HuH-7 (cell line): Measurements from ENCODE around the gene C2CD5.
A peak's percentile ranks its signal among the peaks of the same experiment; 100 is the strongest.
"Not testable (repeated sequence)": the region's sequence is repeated elsewhere in the genome, so short reads cannot be mapped to it uniquely, and the experiment has no call there.

Experiments
- DNase-seq: peaks from one replicate; pipeline ENCODE4 v3.0.0; 2011; ENCODE audit warnings: low spot score

C2CD5 gene

GRCh38 chr12:22536346-22536945 lies 7.9 kb downstream of the C2CD5 start:
- no peak for DNase-seq

DNA sequence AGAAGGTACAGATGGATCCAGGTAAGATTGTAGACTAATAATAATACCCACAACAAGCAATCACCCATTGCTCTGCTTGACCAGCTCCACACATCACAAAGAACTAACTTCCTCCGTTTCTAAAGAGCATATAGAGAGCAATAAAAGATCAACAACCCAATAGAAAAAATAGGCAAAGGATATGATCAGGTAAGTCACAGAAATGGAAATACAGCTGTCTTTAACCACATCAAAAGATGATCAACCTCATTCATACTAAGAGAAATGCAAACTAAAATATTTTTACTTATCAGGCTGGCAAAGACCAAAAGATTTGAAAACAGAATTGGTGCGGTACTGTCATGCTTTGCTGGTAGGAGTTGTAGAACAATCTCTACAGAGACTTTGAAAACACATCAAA lies 8.9 kb downstream of the C2CD5 start:
- DNase-seq: no peak

GRCh38 chr12:22535038-22535437 lies 9.3 kb downstream of the C2CD5 start:
- DNase-seq: no peak

DNA sequence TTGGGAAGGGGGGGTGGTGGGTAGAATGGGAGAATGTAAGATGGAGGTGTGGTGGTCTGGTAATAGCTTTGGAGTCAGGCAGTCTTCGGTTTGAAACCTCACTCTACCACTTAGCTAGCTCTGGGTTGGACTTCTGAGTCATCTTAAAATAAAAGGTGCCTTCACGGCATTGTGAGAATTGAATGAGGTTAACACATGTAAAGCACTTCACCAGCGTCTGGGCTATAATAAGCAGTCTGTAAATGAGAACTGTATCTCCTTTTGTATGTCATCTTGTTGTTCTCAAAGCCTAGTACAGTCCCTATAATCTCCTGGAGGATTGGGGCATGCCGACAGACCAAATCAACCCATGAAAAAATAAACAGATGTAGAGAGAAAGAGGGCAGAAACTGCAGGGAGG lies 11.2 kb downstream of the C2CD5 start:
- DNase-seq: no peak

DNA sequence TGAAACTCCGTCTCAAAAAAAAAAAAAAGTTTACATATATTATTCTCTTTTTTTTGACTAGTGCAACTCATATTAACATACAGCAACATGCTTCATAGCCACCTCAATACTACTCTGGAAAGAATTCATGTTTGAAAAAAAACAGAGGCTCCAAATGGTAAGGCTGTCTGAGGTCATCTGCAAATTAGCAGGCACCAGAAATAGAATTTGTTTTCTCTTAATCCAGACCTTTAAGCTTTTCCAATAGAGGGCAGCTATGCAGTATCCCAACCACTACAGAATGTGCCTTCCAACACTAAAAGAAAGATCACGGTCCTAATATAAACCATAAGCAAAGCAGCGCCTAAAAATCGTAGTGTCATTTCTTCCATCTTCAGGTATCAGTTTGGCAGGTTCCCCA lies 12.0 kb downstream of the C2CD5 start:
- DNase-seq: no peak

DNA sequence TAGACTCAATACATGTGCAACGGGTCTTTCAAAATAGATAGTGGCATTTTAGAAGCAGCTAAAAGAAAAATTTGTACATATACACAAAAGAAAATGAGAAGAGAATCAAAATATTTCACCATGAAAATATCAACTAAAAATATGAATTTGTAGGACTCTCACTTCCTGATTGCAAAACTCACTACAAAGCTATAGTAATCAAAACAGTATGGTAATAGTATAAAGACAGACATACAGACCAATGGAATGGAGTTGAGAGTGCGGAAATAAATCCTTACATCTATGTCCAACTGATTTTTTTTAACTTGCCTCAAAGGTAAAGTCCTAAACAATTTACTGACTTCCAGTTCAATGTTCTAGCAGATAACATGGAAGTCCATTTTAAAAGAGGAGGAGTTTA lies 13.1 kb downstream of the C2CD5 start:
- DNase-seq: no peak

DNA sequence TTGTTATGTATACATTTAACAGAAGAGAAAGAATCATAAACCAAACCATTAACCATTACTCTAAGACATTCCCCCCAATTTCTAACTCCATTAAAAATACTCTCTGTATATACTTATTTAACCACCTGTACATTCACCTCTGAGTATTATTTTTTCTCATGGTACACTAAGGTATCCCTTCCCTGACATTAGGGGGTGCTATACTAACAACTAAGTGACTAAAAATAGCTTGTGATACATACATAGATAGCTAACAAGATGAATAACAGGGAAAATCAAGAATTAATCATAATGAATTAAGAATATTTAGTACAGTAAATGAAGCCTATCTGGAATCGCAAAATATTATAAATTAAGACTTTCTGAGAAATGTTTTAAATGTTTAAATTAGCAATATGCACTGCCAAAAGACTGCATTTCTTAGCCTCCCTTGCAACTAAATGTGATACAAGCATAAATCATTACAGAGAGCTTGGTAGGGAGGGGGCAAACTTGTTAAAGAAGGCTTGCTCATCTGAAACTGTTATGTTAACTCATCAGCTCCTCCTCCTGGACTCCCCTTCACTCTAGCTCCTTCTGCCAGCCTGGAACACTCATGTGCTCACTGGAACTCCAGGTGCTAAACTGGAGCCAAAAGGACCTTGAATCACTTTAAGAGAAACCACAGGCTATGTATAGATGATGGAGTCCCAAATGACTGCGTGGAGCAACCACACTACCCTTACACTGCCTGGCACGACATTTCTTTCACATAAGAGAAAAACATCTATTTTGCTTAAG lies 14.9 kb downstream of the C2CD5 start:
- peak; percentile 15 for DNase-seq

- no peak for DNase-seq
Measured at GRCh38 chr12:22527999-22528398, 16.3 kb downstream of the C2CD5 start.

- DNase-seq: no peak
Measured at GRCh38 chr12:22526836-22527235, 17.5 kb downstream of the C2CD5 start.

DNA sequence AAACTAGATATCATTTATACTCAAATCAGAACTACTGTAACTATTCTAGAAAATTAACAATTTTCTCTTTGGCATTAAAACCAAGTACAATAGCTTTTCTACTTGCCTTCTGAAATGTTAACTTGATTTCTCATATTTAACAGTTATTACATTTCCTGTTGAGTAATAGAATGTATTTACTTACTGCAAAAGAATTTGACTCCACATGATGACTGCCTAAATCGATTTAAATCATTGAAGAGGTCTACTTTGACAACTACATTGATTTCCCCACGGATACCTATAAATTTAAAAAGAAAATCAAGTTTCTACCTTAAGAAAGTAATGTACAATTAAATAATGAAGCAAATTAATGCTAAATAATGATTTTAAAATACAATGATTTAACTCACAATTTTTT lies 18.9 kb downstream of the C2CD5 start:
- DNase-seq: no peak

DNA sequence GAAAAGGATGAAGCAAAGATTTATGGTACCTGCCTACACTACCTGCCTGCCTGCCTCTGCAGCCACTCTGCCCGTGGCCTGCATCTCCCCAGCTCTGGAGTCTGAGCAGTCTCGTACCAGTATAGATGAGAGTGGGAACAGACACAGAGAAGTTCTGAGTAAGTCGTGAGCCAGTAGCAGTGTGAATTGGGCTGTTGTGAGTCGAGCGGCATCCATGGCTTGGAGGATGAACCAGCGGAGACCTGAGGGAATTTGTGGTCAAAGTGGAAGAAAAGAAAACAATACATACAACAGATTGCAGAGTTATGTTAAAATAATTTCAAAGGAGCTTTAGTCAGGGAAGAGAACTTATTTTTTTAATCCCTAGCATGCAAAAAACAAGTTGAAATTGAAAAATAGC lies 25.3 kb downstream of the C2CD5 start:
- DNase-seq: no peak

DNA sequence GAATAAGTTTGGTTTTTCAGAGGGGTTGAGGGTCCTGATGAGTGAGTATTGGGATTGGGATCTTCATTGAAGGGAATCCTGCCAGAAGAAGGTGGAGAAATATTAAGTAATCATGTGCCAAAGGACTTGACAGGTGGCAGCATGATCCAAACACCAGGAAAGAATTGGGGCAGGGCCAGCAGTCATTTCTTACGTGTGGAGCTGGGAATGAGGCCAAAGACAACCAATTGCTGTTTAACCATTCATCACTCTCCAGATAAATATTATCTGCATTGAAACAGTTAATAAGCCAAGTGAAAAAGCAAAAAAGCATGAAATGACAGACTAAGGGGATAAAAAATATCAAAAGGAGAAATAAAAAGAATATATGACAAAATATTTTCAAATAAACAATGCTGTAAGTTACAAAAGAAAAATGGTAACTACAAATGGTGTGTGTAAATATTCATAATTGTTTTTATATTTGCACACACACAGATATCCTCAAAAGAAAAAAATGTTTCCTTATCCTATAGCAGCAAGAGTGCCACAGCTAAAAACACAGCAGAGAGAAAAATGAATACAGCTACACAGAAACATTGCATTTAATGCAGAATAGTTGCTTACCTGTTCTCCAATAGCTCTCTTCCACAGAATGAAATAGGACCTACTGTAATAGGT lies 26.2 kb downstream of the C2CD5 start:
- DNase-seq: no peak

GRCh38 chr12:22514875-22515274 lies 29.5 kb downstream of the C2CD5 start:
- no peak for DNase-seq

- DNase-seq: no peak
Measured at GRCh38 chr12:22505826-22506225, 38.5 kb downstream of the C2CD5 start.

DNA sequence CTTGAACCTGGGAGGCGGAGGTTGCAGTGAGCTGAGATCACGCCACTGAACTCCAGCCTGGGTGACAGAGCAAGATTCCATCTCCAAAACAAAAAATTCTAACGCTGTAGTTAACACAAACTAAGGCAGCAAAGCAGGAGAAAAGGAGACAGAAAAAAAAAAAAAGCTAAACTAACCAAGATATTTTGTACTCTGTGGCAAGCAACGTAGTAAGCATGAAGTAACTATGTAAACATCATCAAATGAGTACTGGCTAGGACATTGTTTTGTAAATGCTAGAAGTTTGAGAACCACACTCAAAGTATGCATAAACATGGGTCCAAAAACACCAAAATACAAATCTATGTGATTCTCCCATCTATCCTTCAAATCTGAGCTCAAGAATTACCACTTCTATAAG lies 44.2 kb downstream of the C2CD5 start:
- DNase-seq: no peak

DNA sequence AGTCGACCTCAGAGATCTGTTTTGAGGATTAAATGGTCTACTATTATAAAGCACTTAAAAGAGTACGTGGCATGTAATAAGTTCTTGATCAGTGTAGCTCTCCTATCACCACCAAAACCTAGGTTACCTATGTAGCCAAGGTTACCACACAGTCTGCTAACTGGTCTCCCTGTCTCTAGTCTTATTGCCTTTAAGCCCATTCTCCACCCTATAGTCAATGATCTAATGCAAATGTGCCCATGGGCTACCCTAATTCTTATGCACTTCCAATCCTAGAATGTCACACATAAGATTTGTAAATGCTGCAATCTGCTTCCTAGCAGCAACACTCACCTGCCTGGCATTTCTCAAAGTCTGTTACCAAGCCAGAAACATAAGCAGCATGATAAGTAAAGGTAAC lies 44.9 kb downstream of the C2CD5 start:
- no peak for DNase-seq

- DNase-seq: no peak
Measured at GRCh38 chr12:22494319-22494718, 50.0 kb downstream of the C2CD5 start.

DNA sequence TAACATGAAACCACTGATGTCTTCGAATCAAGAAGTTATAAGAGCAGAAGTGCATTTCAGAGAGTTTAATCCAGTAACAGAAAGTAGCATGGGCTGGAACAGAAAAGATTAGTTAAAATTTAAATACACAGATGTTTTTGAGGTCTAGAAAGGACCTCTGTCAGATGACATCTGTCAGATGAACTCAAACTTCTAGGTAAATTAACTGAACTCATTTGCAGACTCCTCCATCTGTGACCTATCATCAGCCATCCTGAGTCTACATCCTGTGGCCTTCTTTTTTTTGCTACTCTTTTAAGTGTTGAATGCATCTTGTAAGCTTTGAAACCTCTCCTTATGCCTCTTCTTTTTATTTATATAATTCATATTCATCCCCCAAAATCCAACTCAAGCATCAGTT lies 53.3 kb downstream of the C2CD5 start:
- no peak for DNase-seq

- DNase-seq: no peak
Measured at GRCh38 chr12:22488478-22488877, 55.9 kb downstream of the C2CD5 start.

GRCh38 chr12:22487683-22488082 lies 56.7 kb downstream of the C2CD5 start:
- not testable (repeated sequence) for DNase-seq

GRCh38 chr12:22481547-22482104 lies 62.7 kb downstream of the C2CD5 start:
- no peak for DNase-seq

DNA sequence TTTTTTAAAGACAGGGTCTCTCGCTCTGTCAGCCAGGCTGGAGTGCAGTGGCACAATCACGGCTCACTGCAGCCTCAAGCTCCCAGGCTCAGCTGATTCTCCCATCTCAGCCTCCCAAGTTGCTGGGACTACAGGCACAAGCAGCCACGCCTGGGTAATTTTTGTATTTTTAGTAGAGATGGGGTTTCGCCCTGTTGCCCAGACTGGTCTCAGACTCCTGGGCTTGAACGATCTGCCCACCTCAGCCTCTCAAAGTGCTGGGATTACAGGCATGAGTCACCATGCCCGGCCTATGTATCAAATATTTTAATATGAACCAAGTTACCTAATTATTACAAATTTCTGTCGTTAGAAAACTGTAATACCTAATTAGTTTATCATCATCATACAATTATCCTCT lies 63.5 kb downstream of the C2CD5 start:
- not testable (repeated sequence) for DNase-seq

GRCh38 chr12:22480016-22480415 lies 64.3 kb downstream of the C2CD5 start:
- DNase-seq: no peak
